Natural killer cell (primary cell): ENCODE results near the gene PIK3R2. TPM values are rescaled to one million over a fixed set of nuclear protein-coding genes. Genes with fewer than 3 reads are reported as not detected.

Experiments used
- ATAC-seq, 3 donors: fragments of 150-1000 bp in 2 of 3; fragments of 200-7000 bp in 1 of 3; cut with Tn5 transposase; 1 replicate in 1 of 3; 2 replicates in 2 of 3; pipeline ENCODE4 v1.10.0; 2021; ENCODE audit warnings: mild to moderate bottlenecking in 2 of 3, moderate library complexity in 2 of 3
- DNase-seq, 2 donors: peaks; one replicate each; pipeline versions ENCODE4 v3.0.0 to v3.0.0-alpha.2; 2013 to 2021; ENCODE audit warnings: mixed read lengths in 1 of 2
- H3K27ac ChIP-seq: one replicate; pipeline ENCODE4 v1.5.1; 2013; ENCODE audit warnings: mild to moderate bottlenecking, low read length
- H3K27me3 ChIP-seq: one replicate; pipeline ENCODE4 v1.6.1; 2013; ENCODE audit warnings: low read length; ENCODE audit not compliant: control insufficient read depth, insufficient read depth
- H3K36me3 ChIP-seq: one replicate; pipeline ENCODE4 v1.6.1; 2013; ENCODE audit warnings: low read length; ENCODE audit not compliant: control insufficient read depth, insufficient read depth
- H3K4me1 ChIP-seq: one replicate; pipeline ENCODE4 v1.6.1; 2013; ENCODE audit warnings: low read length; ENCODE audit not compliant: control insufficient read depth, insufficient read depth
- H3K4me3 ChIP-seq: one replicate; pipeline ENCODE4 v1.5.1; 2013; ENCODE audit warnings: low read length
- H3K9me3 ChIP-seq: one replicate; pipeline ENCODE4 v1.6.1; 2013; ENCODE audit warnings: low read length; ENCODE audit not compliant: control insufficient read depth, insufficient read depth
- H3K27ac Mint-ChIP-seq, 2 donors: one replicate each; pipeline ENCODE4 v1.8.0; 2022; ENCODE audit warnings: mild to moderate bottlenecking in 2 of 2, mixed read lengths in 2 of 2, moderate library complexity in 1 of 2
- H3K27me3 Mint-ChIP-seq, 2 donors: one replicate each; pipeline ENCODE4 v1.8.0; 2022; ENCODE audit warnings: low read depth in 2 of 2, mixed read lengths in 2 of 2
- H3K36me3 Mint-ChIP-seq: one replicate; pipeline ENCODE4 v1.8.0; 2022; ENCODE audit warnings: mixed read lengths
- H3K4me1 Mint-ChIP-seq, 2 donors: one replicate each; pipeline ENCODE4 v1.8.0; 2022; ENCODE audit warnings: mixed read lengths in 2 of 2
- H3K4me3 Mint-ChIP-seq: one replicate; pipeline ENCODE4 v1.8.0; 2022; ENCODE audit warnings: mild to moderate bottlenecking, moderate library complexity, mixed read lengths
- H3K9me3 Mint-ChIP-seq, 2 donors: one replicate each; pipeline ENCODE4 v1.8.0; 2022; ENCODE audit warnings: mixed read lengths in 2 of 2
- CTCF ChIP-seq: fragments of 200-600 bp; IDR thresholded peaks from one replicate; pipeline ENCODE4 v1.8.0; 2022; ENCODE audit warnings: antibody characterized with exemption
- WGBS: methylation state at CpG from one replicate; pipeline ENCODE4 v1.1.7; 2013; ENCODE audit warnings: missing lambda C conversion rate; ENCODE audit not compliant: insufficient coverage; 5-methylcytosine and 5-hydroxymethylcytosine counted together
- intact Hi-C: fragments of 100-400 bp; cut with micrococcal nuclease; formaldehyde crosslinking; loops from one replicate; pipeline ENCODE4 v1.14.2; 2022
- total RNA-seq, 4 donors: library from RNA; stranded (reverse); fragments of 120-200 nt in 1 of 4; gene quantifications; one replicate each; pipeline versions ENCODE4 v1.2.3 to v1.2.4, GENCODE V29; 2013 to 2022

Gene PIK3R2
- total RNA-seq, 3 donors from 2014 or later (not counting 1 experiment from before 2014, with no cell fraction given): 12.3 to 26.4 (median 16.0) TPM

DNA sequence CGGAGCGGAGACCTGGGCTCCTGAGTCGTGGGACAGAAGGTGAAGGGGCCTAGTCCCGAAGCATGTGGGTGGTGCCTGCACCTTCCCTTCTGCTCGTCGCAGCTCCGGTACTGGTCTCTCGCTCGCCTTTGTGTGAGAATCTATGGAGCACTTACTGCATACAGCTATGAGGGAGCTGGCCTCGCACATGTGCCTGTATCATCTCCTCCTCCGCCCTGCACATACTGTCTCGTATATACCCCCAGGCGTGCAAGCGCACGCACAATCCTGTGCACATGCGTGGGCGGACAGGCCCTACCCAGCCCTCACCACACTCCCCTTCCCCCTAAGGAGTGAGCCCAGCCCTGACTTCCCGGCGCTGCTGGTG is 8.7 kb downstream of the PIK3R2 start:
- Mint-ChIP-seq H3K27me3 (no peaks in the 10 kb centered on the region), H3K36me3 (peaks cover 9% of the 10 kb centered on the region), H3K4me3 (no peak overlapping the region), H3K9me3 (no peaks in the 10 kb centered on the region), H3K27ac (no peak overlapping the region), H3K4me1 (peaks cover 0 to 9% of the 10 kb centered on the region in 2 donors)
- Histone ChIP-seq H3K9me3 (no peaks in the 10 kb centered on the region), H3K27ac (no peak overlapping the region), H3K4me3 (no peak overlapping the region), H3K4me1 (peaks cover 16% of the 10 kb centered on the region), H3K36me3 (peaks cover 16% of the 10 kb centered on the region), H3K27me3 (no peaks in the 10 kb centered on the region)
- DNase-seq (no peak), ATAC-seq (no peak)
- intact Hi-C loops: loop anchor here (5.0 kb wide), 1 partner anchor 91 kb away; no protein-coding TSS in a partner anchor
- peak; percentile 54 for TF ChIP-seq CTCF
- 79% methylated on average over 19 of the region's 19 CpGs for WGBS

DNA sequence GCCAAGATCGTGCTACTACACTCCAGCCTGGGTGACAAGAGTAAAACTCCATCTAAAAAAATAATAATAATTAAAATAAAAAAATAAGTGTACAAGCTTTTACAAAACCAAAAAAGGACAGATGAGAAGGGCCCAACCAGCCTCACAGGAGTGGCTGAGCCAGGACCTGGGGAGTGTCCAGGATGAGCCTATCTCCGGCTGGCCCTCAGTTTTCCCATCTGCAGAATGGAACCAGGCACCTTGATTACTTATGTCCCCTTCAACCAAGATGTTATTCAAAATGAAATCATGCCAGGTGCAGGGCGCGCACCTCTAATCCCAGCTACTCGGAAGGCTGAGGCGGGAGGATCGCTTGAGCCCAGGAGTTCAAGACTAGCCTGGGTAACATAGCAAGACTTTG is 11.1 kb downstream of the PIK3R2 start:
- no peak for TF ChIP-seq CTCF
- peaks cover 30% of the 10 kb centered on the region for H3K4me1 ChIP-seq
- H3K9me3 Mint-ChIP-seq: no peaks in the 10 kb centered on the region
- ATAC-seq (no peak), DNase-seq (no peak)
- no peaks in the 10 kb centered on the region for H3K27me3 Mint-ChIP-seq
- H3K36me3 ChIP-seq: peaks cover 23% of the 10 kb centered on the region
- WGBS: over 99% methylated on average over 7 of the region's 7 CpGs
- peaks cover 9% of the 10 kb centered on the region for H3K36me3 Mint-ChIP-seq
- no peak overlapping the region for H3K4me3 ChIP-seq
- H3K27ac ChIP-seq: no peak overlapping the region
- no peak overlapping the region for H3K27ac Mint-ChIP-seq
- no peaks in the 10 kb centered on the region for H3K27me3 ChIP-seq
- no peak overlapping the region for H3K4me3 Mint-ChIP-seq
- H3K9me3 ChIP-seq: no peaks in the 10 kb centered on the region
- peaks cover 0 to 15% of the 10 kb centered on the region in 2 donors for H3K4me1 Mint-ChIP-seq
- intact Hi-C loops: loop anchor here (5.0 kb wide), 1 partner anchor 88 kb away; no protein-coding TSS in a partner anchor

GRCh38 chr19:18165794-18166544 is 13.0 kb downstream of the PIK3R2 start:
- H3K27ac ChIP-seq: no peak overlapping the region
- Mint-ChIP-seq H3K27ac (no peak overlapping the region), H3K4me1 (peaks cover 0 to 15% of the 10 kb centered on the region in 2 donors), H3K27me3 (no peaks in the 10 kb centered on the region), H3K36me3 (peaks cover 9% of the 10 kb centered on the region), H3K4me3 (no peak overlapping the region), H3K9me3 (no peaks in the 10 kb centered on the region)
- peaks cover 23% of the 10 kb centered on the region for H3K36me3 ChIP-seq
- no peak for ATAC-seq
- H3K9me3 ChIP-seq: no peaks in the 10 kb centered on the region
- peaks cover 36% of the 10 kb centered on the region for H3K4me1 ChIP-seq
- no peak for DNase-seq
- intact Hi-C loops: no loop called here
- no peaks in the 10 kb centered on the region for H3K27me3 ChIP-seq
- 99% methylated on average over 15 of the region's 15 CpGs for WGBS
- no peak overlapping the region for H3K4me3 ChIP-seq
- no peak for TF ChIP-seq CTCF

- Mint-ChIP-seq H3K27me3 (no peaks in the 10 kb centered on the region), H3K4me1 (peaks cover 0 to 17% of the 10 kb centered on the region in 2 donors), H3K4me3 (no peak overlapping the region), H3K36me3 (peaks cover 9% of the 10 kb centered on the region), H3K27ac (no peak overlapping the region), H3K9me3 (no peaks in the 10 kb centered on the region)
- no peak for TF ChIP-seq CTCF
- no peaks in the 10 kb centered on the region for H3K27me3 ChIP-seq
- no peak overlapping the region for H3K4me3 ChIP-seq
- WGBS: 98% methylated on average over 21 of the region's 21 CpGs
- DNase-seq (no peak), ATAC-seq (no peak)
- intact Hi-C loops: no loop called here
- H3K36me3 ChIP-seq: peaks cover 23% of the 10 kb centered on the region
- H3K4me1 ChIP-seq: peaks cover 39% of the 10 kb centered on the region
- no peaks in the 10 kb centered on the region for H3K9me3 ChIP-seq
- no peak overlapping the region for H3K27ac ChIP-seq
These were observed 14.0 kb downstream of the PIK3R2 start for GRCh38 chr19:18167011-18167410.
